Astrocyte (in vitro differentiated cells and primary cell): ENCODE data around the gene C1QB. TPM values are rescaled to one million over a fixed set of nuclear protein-coding genes. Genes with fewer than 3 reads are reported as not detected.
"Not testable (repeated sequence)": the region's sequence is repeated elsewhere in the genome, so short reads cannot be mapped to it uniquely, and the experiment has no call there.

Source experiments
- DNase-seq: peaks from one replicate; pipeline ENCODE4 v3.0.0-alpha.2; 2010; ENCODE audit warnings: low read depth
- FAIRE-seq: peaks from 2 replicates; lab custom pipeline; 2011; peaks lifted over from hg19 to GRCh38; lab: Jason Lieb, UNC
- H2AFZ ChIP-seq: 2 replicates; pipeline ENCODE4 v1.6.0; 2012; ENCODE audit warnings: low read depth, low read length, inconsistent platforms
- H3K27ac ChIP-seq: 2 replicates; pipeline ENCODE4 v1.5.1; 2011; ENCODE audit warnings: low read depth, low read length, inconsistent platforms
- H3K27me3 ChIP-seq: 2 replicates; pipeline ENCODE4 v1.6.0; 2011; ENCODE audit warnings: low read length, inconsistent platforms; ENCODE audit not compliant: insufficient read depth
- H3K36me3 ChIP-seq: 2 replicates; pipeline ENCODE4 v1.5.1; 2011; ENCODE audit warnings: low read length, inconsistent platforms; ENCODE audit not compliant: insufficient read depth
- H3K4me1 ChIP-seq: 2 replicates; pipeline ENCODE4 v1.5.1; 2011; ENCODE audit warnings: low read length, inconsistent platforms; ENCODE audit not compliant: insufficient read depth
- H3K4me2 ChIP-seq: 2 replicates; pipeline ENCODE4 v1.6.0; 2012; ENCODE audit warnings: low read length, inconsistent platforms
- H3K4me3 ChIP-seq: 2 replicates; pipeline ENCODE4 v1.5.1; 2011; ENCODE audit warnings: low read depth, mild to moderate bottlenecking, low read length, inconsistent platforms; ENCODE audit not compliant: insufficient read depth
- H3K79me2 ChIP-seq: 2 replicates; pipeline ENCODE4 v1.6.0; 2012; ENCODE audit warnings: mild to moderate bottlenecking, low read length, inconsistent platforms; ENCODE audit not compliant: insufficient read depth
- H3K9ac ChIP-seq: 2 replicates; pipeline ENCODE4 v1.6.0; 2012; ENCODE audit warnings: mild to moderate bottlenecking, low read length, inconsistent platforms
- H3K9me3 ChIP-seq: 2 replicates; pipeline ENCODE4 v1.5.1; 2012; ENCODE audit warnings: low read depth, mild to moderate bottlenecking, low read length, inconsistent platforms; ENCODE audit not compliant: insufficient read depth
- H4K20me1 ChIP-seq: 2 replicates; pipeline ENCODE4 v1.6.0; 2012; ENCODE audit warnings: low read length, inconsistent platforms; ENCODE audit not compliant: insufficient read depth
- H3K27ac Mint-ChIP-seq: one replicate; pipeline ENCODE4 v1.8.0; 2021; ENCODE audit warnings: mild to moderate bottlenecking, mixed read lengths; ENCODE audit not compliant: unreplicated experiment
- H3K27me3 Mint-ChIP-seq: one replicate; pipeline ENCODE4 v1.8.0; 2021; ENCODE audit warnings: low read depth, mixed read lengths; ENCODE audit not compliant: unreplicated experiment
- H3K36me3 Mint-ChIP-seq: one replicate; pipeline ENCODE4 v1.8.0; 2021; ENCODE audit warnings: low read depth, mixed read lengths; ENCODE audit not compliant: unreplicated experiment
- H3K4me1 Mint-ChIP-seq: one replicate; pipeline ENCODE4 v1.8.0; 2021; ENCODE audit warnings: low read depth, mixed read lengths; ENCODE audit not compliant: unreplicated experiment
- H3K4me3 Mint-ChIP-seq: one replicate; pipeline ENCODE4 v1.8.0; 2021; ENCODE audit warnings: mild to moderate bottlenecking, moderate library complexity, mixed read lengths; ENCODE audit not compliant: unreplicated experiment
- H3K9me3 Mint-ChIP-seq: one replicate; pipeline ENCODE4 v1.8.0; 2021; ENCODE audit warnings: mild to moderate bottlenecking, mixed read lengths; ENCODE audit not compliant: unreplicated experiment
- CTCF ChIP-seq: IDR thresholded peaks from 2 replicates; pipeline ENCODE4 v1.5.1; 2011; ENCODE audit warnings: low read depth, mild to moderate bottlenecking, inconsistent platforms, low read length, moderate library complexity; ENCODE audit not compliant: insufficient read depth
- EZH2 ChIP-seq: IDR thresholded peaks from 2 replicates; pipeline ENCODE4 v1.6.1; 2012; ENCODE audit warnings: mild to moderate bottlenecking, low read length, inconsistent platforms; ENCODE audit not compliant: insufficient read depth
- total RNA-seq: library from RNA; stranded (reverse); gene quantifications from 2 replicates; pipeline ENCODE4 v1.2.1, GENCODE V29; 2021

The C1QB gene
- total RNA-seq, 1 donor from 2014 or later, result not detected

- Histone ChIP-seq H3K36me3 (no peaks in the 10 kb centered on the region), H3K79me2 (no peaks in the 10 kb centered on the region), H3K4me1 (peaks cover 7% of the 10 kb centered on the region), H3K27me3 (no peaks in the 10 kb centered on the region), H3K27ac (no peak overlapping the region), H3K4me3 (no peak overlapping the region), H4K20me1 (no peaks in the 10 kb centered on the region), H3K9ac (no peak overlapping the region), H2AFZ (peak overlapping the region; percentile 43), H3K9me3 (no peaks in the 10 kb centered on the region), H3K4me2 (peak overlapping the region; percentile 9)
- FAIRE-seq (no peak), DNase-seq (no peak)
- H3K27me3 Mint-ChIP-seq, result peaks cover 23% of the 10 kb centered on the region
- H3K27ac Mint-ChIP-seq, result no peak overlapping the region
- no peaks in the 10 kb centered on the region for H3K9me3 Mint-ChIP-seq
- no peaks in the 10 kb centered on the region for H3K36me3 Mint-ChIP-seq
- TF ChIP-seq CTCF (no peak), EZH2 (no peak)
- H3K4me3 Mint-ChIP-seq, result no peak overlapping the region
- no peaks in the 10 kb centered on the region for H3K4me1 Mint-ChIP-seq
These were observed 49.5 kb downstream of the C1QB start for GRCh38 chr1:22702296-22703085.

DNA sequence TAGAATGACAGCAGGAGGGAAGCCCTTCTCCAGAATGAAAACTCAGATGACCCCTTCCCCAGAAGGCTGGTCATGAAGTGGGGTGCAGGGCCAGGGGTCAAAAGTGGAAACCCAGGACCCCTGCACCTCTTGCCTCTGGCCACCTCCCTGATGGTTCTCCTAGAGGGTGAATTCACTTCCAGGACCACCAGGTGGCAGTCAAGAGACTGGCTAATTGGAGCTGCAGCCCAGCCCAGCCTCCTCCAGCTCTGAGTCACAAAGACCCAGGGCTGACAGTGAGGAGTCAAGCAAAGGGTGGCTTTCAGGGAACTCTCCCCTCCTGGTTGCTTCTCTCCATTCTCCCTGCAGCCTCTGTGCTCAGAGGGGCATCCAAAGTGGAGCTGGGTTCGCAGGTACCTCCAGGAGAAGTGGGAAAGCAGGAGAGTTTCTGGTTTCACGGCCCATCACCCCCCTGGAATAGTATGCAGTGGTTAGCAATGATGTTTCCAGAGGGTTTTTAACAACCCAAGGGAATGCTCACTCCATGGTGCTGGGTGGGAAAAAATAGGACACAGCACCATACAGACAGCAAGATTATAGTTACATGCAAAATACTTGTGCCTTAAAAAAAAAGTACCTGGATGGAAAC, 51.5 kb downstream of the C1QB start:
- no peak overlapping the region for H3K4me3 Mint-ChIP-seq
- FAIRE-seq, result peak; percentile 86
- H3K4me1 Mint-ChIP-seq, result no peaks in the 10 kb centered on the region
- TF ChIP-seq EZH2, result no peak
- peak; percentile 71 for TF ChIP-seq CTCF
- H3K27me3 Mint-ChIP-seq, result peaks cover 42% of the 10 kb centered on the region
- peak; percentile 54 for DNase-seq
- H4K20me1 ChIP-seq, result no peaks in the 10 kb centered on the region
- H3K79me2 ChIP-seq, result no peaks in the 10 kb centered on the region
- H3K4me3 ChIP-seq, result no peak overlapping the region
- no peaks in the 10 kb centered on the region for H3K36me3 ChIP-seq
- no peak overlapping the region for H3K9ac ChIP-seq
- H2AFZ ChIP-seq, result no peak overlapping the region
- no peak overlapping the region for H3K4me2 ChIP-seq
- no peaks in the 10 kb centered on the region for H3K36me3 Mint-ChIP-seq
- peaks cover 7% of the 10 kb centered on the region for H3K4me1 ChIP-seq
- no peaks in the 10 kb centered on the region for H3K9me3 Mint-ChIP-seq
- H3K9me3 ChIP-seq, result no peaks in the 10 kb centered on the region
- no peaks in the 10 kb centered on the region for H3K27me3 ChIP-seq
- H3K27ac ChIP-seq, result no peak overlapping the region
- no peak overlapping the region for H3K27ac Mint-ChIP-seq

- no peaks in the 10 kb centered on the region for H3K36me3 ChIP-seq
- H4K20me1 ChIP-seq, result no peaks in the 10 kb centered on the region
- no peak for TF ChIP-seq CTCF
- TF ChIP-seq EZH2, result no peak
- peaks cover 45% of the 10 kb centered on the region for H3K27me3 Mint-ChIP-seq
- no peak overlapping the region for H3K4me3 ChIP-seq
- H3K79me2 ChIP-seq, result no peaks in the 10 kb centered on the region
- H2AFZ ChIP-seq, result no peak overlapping the region
- DNase-seq (no peak), FAIRE-seq (no peak)
- H3K27ac ChIP-seq, result no peak overlapping the region
- no peak overlapping the region for H3K9ac ChIP-seq
- no peak overlapping the region for H3K4me3 Mint-ChIP-seq
- no peaks in the 10 kb centered on the region for H3K4me1 Mint-ChIP-seq
- H3K27me3 ChIP-seq, result no peaks in the 10 kb centered on the region
- H3K4me2 ChIP-seq, result no peak overlapping the region
- H3K36me3 Mint-ChIP-seq, result no peaks in the 10 kb centered on the region
- H3K4me1 ChIP-seq, result peaks cover 9% of the 10 kb centered on the region
- no peaks in the 10 kb centered on the region for H3K9me3 ChIP-seq
- no peaks in the 10 kb centered on the region for H3K9me3 Mint-ChIP-seq
- H3K27ac Mint-ChIP-seq, result no peak overlapping the region
These were observed 52.5 kb downstream of the C1QB start for GRCh38 chr1:22705586-22705985.

DNA sequence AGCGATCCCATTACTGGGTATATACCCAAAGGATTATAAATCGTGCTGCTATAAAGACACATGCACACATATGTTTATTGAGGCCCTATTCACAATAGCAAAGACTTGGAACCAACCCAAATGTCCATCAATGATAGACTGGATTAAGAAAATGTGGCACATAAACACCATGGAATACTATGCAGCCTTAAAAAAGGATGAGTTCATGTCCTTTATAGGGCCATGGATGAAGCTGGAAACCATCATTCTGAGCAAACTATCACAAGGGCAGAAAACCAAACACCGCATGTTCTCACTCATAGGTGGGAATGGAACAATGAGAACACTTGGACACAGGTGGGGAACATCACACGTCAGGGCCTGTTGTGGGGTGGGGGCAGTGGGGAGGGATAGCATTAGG, 53.1 kb downstream of the C1QB start:
- H2AFZ ChIP-seq, H3K9me3 Mint-ChIP-seq, H3K79me2 ChIP-seq, H3K36me3 ChIP-seq, H3K27ac ChIP-seq, H3K4me2 ChIP-seq, H3K4me3 ChIP-seq, H3K9ac ChIP-seq, H3K27me3 ChIP-seq, H3K36me3 Mint-ChIP-seq, H3K4me1 Mint-ChIP-seq, DNase-seq, H3K4me3 Mint-ChIP-seq, H3K9me3 ChIP-seq, FAIRE-seq, H3K27ac Mint-ChIP-seq, H4K20me1 ChIP-seq, H3K4me1 ChIP-seq: not testable (repeated sequence)
- peaks cover 45% of the 10 kb centered on the region for H3K27me3 Mint-ChIP-seq
